NB4 (cell line): ENCODE measurements around the gene CRLF2.
A peak's percentile ranks its signal among the peaks of the same experiment; 100 is the strongest.

Experiments
- DNase-seq: peaks from one replicate; pipeline ENCODE4 v3.0.0; 2010; ENCODE audit warnings: low read depth
- H3K4me3 ChIP-seq: one replicate; pipeline ENCODE4 v1.5.1; 2011; ENCODE audit warnings: mild to moderate bottlenecking, low read depth, low read length, moderate library complexity
- MYC ChIP-seq: IDR thresholded peaks from 2 replicates; pipeline ENCODE4 v1.6.1; 2011; ENCODE audit warnings: low read depth, low read length
- POLR2A ChIP-seq: IDR thresholded peaks from 2 replicates; pipeline ENCODE4 v1.6.1; 2011; ENCODE audit warnings: mild to moderate bottlenecking; ENCODE audit not compliant: insufficient read length; ENCODE audit errors: extremely low read depth
- TF ChIP-seq, protein P1 (sequence below): IDR thresholded peaks from 2 replicates; pipeline ENCODE4 v1.6.1; 2011; ENCODE audit warnings: low read depth, low read length
- TF ChIP-seq, protein P2 (sequence below): IDR thresholded peaks from one replicate; pipeline ENCODE4 v1.5.1; 2012; ENCODE audit warnings: low read depth, low read length

Gene CRLF2

DNA sequence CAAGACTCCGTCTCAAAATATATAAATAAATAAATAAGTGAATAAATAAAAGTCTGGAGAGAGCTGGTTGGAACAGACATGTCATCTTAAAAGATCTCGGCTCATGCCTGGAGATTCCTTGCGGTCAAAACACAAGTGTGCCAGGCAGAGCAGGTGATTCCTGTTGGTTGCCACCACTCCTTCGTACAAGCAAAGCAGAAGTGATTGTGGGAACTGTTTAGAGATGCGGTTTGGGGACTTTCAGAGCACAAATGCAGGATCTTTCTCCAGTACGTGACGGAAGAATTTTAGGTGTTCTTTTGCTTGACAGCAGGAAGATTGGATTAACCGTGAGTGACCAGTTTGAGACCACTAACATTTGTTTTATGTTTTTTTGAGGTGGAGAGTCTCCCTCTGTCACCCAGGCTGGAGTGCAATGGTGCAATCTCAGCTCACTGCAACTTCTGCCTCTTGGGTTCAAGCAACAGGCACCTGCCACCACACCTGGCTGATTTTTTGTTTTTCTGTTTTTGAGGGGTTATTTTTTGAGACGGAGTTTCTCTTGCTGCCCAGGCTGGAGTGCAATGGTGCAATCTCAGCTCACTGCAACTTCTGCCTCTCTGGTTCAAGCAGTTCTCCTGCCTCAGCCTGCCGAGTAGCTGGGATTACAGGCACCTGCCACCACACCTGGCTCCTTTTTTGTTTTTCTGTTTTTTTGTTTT, 2.8 kb upstream of the CRLF2 start:
- DNase-seq, result peak; percentile 51
- H3K4me3 ChIP-seq, result no peak overlapping the region
- TF ChIP-seq, protein P1, sequence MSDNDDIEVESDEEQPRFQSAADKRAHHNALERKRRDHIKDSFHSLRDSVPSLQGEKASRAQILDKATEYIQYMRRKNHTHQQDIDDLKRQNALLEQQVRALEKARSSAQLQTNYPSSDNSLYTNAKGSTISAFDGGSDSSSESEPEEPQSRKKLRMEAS, result no peak
- TF ChIP-seq MYC, result no peak
- TF ChIP-seq, protein P2, sequence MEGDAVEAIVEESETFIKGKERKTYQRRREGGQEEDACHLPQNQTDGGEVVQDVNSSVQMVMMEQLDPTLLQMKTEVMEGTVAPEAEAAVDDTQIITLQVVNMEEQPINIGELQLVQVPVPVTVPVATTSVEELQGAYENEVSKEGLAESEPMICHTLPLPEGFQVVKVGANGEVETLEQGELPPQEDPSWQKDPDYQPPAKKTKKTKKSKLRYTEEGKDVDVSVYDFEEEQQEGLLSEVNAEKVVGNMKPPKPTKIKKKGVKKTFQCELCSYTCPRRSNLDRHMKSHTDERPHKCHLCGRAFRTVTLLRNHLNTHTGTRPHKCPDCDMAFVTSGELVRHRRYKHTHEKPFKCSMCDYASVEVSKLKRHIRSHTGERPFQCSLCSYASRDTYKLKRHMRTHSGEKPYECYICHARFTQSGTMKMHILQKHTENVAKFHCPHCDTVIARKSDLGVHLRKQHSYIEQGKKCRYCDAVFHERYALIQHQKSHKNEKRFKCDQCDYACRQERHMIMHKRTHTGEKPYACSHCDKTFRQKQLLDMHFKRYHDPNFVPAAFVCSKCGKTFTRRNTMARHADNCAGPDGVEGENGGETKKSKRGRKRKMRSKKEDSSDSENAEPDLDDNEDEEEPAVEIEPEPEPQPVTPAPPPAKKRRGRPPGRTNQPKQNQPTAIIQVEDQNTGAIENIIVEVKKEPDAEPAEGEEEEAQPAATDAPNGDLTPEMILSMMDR, result no peak
- no peak for TF ChIP-seq POLR2A

DNA sequence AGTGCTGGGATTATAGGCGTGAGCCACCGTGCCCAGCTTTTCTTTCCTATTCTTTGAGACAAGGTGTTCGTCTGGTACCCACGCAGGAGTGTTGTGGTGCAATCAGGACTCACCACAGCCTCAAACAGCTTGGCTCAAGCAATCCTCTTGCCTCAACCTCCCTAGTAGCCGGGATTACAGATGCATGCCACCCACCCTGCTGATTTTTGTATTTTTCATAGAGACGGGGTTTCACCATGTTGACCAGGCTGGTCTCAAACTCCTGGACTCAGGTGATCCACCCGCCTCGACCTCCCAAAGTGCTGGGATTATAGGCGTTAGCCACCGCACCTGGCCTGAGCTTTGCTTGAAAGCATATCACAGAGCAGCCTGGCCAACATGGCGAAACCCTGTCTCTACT, 1.5 kb upstream of the CRLF2 start:
- no peak for DNase-seq
- no peak overlapping the region for H3K4me3 ChIP-seq
- TF ChIP-seq MYC (no peak), POLR2A (no peak)
- TF ChIP-seq, protein P1, result no peak
- TF ChIP-seq, protein P2, result no peak

DNA sequence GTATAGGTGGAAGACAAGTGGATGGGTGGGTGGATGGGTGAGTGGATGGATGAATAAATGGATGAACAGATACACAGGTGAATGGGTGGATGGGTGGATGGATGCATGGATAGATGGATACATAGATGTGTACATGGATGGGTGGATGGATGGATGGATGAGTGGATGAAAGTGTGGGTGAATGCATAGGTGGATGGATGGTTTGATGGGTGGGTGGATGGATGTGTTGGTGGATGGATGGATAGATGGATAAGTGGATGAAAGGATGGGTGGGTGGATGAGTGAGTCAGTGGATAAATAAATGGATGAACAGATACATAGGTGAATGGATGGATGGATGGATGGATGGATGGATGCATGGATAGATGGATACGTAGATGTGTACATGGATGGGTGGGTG, 1.6 kb downstream of the CRLF2 start:
- no peak overlapping the region for H3K4me3 ChIP-seq
- TF ChIP-seq, protein P2, result no peak

DNA sequence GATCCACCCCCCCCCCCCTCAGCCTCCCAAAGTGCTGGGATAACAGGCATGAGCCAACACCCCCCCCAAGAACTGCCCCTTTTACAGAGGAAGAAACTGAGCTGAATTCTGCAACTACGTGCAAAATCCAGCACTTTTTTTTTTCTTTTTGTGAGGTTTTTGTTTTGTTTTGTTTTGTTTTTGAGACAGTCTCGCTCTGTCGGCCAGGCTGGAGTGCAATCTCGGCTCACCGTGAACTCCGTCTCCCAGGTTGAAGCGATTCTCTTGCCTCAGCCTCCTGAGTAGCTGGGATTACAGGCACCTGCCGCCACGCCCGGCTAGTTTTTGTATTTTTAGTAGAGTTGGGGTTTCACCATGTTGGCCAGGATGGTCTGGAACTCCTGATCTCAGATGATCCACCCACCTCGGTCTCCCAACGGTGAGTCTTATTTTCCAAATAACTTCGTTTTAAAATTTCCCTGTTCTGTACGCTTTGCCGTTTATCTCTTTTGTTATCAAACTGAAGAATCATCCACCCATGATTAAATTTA, 4.9 kb downstream of the CRLF2 start:
- DNase-seq, result no peak
- H3K4me3 ChIP-seq, result no peak overlapping the region
- TF ChIP-seq, protein P2, result no peak
- no peak for TF ChIP-seq POLR2A
- TF ChIP-seq MYC, result no peak
- TF ChIP-seq, protein P1, result no peak

More for the DNA sequence above, 1.6 kb downstream of the CRLF2 start:
- no peak for DNase-seq

DNA sequence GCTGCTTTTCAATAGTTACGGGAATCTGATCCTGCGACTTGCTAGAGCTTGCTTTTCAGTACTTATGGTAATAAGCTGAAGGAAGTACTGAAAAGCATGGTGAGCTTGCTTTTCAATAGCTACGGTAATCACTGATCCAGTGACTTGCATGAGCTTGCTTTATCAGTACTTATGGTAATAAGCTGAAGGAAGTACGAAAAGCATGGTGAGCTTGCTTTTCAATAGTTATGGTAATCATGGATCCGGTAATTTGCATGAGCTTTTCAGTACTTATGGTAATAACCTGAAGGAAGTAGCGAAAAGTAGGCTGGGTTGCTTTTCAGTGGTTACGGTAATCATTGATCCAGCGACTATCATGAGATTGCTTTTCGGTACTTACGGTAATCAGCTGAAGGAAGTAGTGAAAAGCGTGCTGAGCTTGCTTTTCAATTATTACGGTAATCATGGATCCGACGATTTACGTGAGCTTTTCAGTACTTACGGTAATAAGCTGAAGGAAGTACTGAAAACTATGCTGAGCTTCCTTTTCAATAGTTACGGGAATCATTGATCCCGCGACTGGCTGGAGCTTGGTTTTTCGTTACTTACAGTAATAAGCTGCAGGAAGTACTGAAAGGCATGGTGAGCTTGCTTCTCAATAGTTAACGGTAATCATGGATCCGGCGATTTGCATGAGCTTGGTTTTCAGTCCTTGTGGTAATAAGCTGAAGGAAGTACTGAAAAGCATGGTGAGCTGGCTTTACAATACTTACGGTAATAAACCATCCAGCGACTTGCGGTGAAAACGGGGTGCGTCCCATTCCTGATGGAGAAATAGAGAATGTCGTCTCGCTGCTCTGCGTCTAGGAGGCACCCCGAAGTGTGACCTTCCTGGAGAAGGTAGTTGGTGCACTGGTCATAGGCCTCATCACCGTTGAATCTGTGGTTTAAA, 6.5 kb downstream of the CRLF2 start:
- DNase-seq, result peak; percentile 56
- H3K4me3 ChIP-seq, result no peak overlapping the region
- TF ChIP-seq, protein P2, result no peak
- TF ChIP-seq MYC, result no peak
- TF ChIP-seq POLR2A, result no peak
- TF ChIP-seq, protein P1, result no peak
